ENCODE data around the gene NACA.
"Not testable (repeated sequence)": the region's sequence is repeated elsewhere in the genome, so short reads cannot be mapped to it uniquely, and the experiment has no call there.

The NACA gene

DNA sequence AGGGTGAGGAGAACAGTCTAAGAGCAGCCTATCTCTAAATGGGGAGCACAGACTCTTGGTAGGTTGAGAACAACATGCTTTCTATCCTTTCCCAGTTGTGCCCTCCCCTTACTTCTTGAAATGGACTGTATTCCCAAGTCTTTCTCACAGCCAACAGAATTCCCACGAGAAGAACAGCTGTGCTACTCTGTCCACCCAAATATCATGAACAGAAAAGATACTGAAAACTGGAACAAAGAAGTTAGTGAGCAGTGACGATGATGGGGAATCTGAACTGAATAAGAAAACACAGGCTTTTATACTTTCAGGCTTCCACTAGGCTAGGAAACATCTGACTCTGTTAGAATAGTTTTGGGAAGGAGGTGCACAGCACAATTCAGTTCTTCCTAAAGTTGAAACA lies 3.4 kb downstream of the NACA start:
- no peak for ATAC-seq (replicated peaks; ENCODE audit: extremely low read depth, poor library complexity, severe bottlenecking)
- Mint-ChIP-seq H3K27ac (ENCODE audit: low read depth) (peak overlapping the region; percentile 89), H3K27me3 (no peaks in the 10 kb centered on the region), H3K36me3 (ENCODE audit: insufficient read depth) (peaks cover 51% of the 10 kb centered on the region), H3K9me3 (no peaks in the 10 kb centered on the region), H3K4me3 (peak overlapping the region; percentile 99), H3K4me1 (peaks cover 83% of the 10 kb centered on the region)
- DNase-seq (ENCODE audit: low spot score in 2 of 2), result no peak

DNA sequence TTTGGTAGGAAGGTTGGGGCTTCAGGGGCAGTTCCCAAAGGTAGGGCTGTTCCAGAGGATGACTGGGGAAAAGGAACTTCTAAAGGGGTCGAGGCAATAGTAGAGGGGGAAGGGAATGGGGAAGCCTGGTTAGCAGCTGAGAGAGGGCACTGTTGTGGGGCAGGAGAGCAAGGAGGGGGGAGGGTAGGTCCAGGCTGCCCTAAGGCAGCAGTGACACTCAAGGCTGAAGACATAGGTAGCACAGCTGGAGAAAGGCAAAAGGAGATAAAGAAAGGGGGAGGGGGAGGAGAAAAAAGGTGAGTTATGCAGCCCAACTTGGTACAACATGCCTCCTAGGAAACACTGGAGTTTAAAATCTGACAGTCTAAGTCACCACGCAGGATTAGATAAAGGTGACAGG lies 3.9 kb downstream of the NACA start:
- Mint-ChIP-seq H3K4me1 (peaks cover 88% of the 10 kb centered on the region), H3K27me3 (no peaks in the 10 kb centered on the region), H3K36me3 (ENCODE audit: insufficient read depth) (peaks cover 52% of the 10 kb centered on the region), H3K27ac (ENCODE audit: low read depth) (peak overlapping the region; percentile 89), H3K4me3 (peak overlapping the region; percentile 44), H3K9me3 (no peaks in the 10 kb centered on the region)
- no peak for ATAC-seq (replicated peaks; ENCODE audit: extremely low read depth, poor library complexity, severe bottlenecking)
- no peak for DNase-seq (ENCODE audit: low spot score in 2 of 2)

DNA sequence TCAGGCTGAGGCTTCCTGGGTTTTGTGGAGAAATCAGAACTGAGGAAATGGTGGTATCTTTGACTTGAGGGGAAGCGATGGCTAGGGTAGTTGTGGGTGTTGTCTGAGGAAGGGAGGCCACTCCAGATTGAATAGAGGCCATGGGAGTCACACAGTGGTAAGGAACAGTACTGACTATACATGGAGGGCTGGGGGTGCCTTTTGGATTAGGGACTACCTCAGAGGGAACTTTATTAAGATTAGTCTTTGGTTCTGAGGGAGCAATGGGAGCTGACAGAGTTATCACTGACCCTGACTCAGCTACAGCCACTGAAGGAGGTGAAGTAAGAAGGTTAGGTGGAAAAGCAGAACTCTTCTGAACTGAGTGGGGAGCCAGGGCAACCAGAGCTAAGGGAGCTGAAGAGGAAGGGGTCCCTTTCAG lies 4.4 kb downstream of the NACA start:
- H3K4me3 Mint-ChIP-seq, result peak overlapping the region; percentile 44
- H3K9me3 Mint-ChIP-seq, result no peaks in the 10 kb centered on the region
- no peak for ATAC-seq (replicated peaks; ENCODE audit: extremely low read depth, poor library complexity, severe bottlenecking)
- DNase-seq (ENCODE audit: low spot score in 2 of 2), result no peak
- peaks cover 51% of the 10 kb centered on the region for H3K36me3 Mint-ChIP-seq (ENCODE audit: insufficient read depth)
- no peaks in the 10 kb centered on the region for H3K27me3 Mint-ChIP-seq
- H3K4me1 Mint-ChIP-seq, result peaks cover 89% of the 10 kb centered on the region
- peak overlapping the region; percentile 89 for H3K27ac Mint-ChIP-seq (ENCODE audit: low read depth)

DNA sequence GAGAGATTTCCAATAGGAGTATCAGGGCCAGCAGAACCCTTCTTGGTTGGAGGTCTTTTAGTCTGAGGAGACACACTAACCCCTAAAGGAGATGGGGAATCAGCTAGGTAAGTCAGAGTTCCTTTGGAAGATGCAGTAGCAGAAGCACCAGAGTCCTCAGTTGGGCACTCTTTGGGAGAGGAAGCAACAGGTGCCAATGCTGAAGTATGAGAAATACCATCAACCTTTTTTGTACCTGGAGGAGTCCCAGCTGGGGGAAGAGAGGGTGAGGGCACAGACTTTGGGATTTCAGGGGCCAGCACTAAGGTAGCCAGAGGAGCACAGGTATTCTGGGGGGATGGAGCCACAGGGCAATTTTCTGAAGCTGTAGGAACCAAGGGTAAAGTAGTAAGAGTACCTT lies 6.0 kb downstream of the NACA start:
- peak overlapping the region; percentile 89 for H3K27ac Mint-ChIP-seq (ENCODE audit: low read depth)

DNA sequence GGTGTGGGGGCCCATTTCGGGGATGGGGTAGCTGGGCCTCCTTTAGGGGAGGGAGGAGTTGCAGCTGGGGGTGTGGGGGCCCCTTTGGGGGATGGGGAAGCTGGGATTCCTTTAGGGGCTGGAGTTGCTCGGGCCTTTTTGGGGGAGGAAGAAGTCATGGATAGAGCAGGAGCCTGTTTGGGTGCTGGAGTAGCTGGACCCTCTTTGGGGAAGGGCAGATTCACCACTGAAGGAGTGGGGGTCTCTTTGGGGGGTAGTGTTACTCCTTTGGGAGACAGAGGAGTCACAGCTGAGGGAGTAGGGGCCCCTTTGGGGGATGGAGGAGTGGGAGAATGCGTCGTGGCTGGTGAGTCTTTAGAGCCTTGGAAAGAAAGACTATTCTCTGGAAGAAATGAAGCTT lies 6.5 kb downstream of the NACA start:
- Mint-ChIP-seq H3K4me1 (peaks cover 73% of the 10 kb centered on the region), H3K4me3 (no peak overlapping the region), H3K9me3 (no peaks in the 10 kb centered on the region), H3K27me3 (no peaks in the 10 kb centered on the region), H3K36me3 (ENCODE audit: insufficient read depth) (peaks cover 58% of the 10 kb centered on the region), H3K27ac (ENCODE audit: low read depth) (peak overlapping the region; percentile 89)
- DNase-seq (ENCODE audit: low spot score in 2 of 2), result no peak
- no peak for ATAC-seq (replicated peaks; ENCODE audit: extremely low read depth, poor library complexity, severe bottlenecking)

More for the DNA sequence above, 6.0 kb downstream of the NACA start:
- Mint-ChIP-seq H3K36me3 (ENCODE audit: insufficient read depth) (peaks cover 57% of the 10 kb centered on the region), H3K4me3 (no peak overlapping the region), H3K4me1 (peaks cover 77% of the 10 kb centered on the region), H3K27me3 (no peaks in the 10 kb centered on the region), H3K9me3 (no peaks in the 10 kb centered on the region)
- ATAC-seq (replicated peaks; ENCODE audit: extremely low read depth, poor library complexity, severe bottlenecking), result no peak
- DNase-seq (ENCODE audit: low spot score in 2 of 2), result no peak

DNA sequence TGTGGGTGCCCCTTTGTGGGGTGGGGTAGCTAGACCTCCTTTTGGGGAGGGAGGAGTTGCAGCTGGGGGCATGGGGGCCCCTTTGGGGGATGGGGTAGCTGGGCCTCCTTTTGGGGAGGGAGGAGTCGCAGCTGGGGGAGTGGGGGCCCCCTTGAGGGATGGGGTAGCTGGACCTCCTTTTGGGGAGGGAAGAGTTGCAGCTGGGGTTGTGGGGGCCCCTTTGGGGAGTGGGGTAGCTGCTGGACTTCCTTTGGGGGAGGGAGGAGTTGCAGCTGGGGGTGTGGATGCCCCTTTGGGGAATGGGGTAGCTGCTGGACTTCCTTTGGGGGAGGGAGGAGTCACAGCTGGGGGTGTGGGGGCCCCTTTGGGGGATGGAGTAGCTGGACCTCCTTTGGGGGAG lies 7.0 kb downstream of the NACA start:
- no peak for DNase-seq (ENCODE audit: low spot score in 2 of 2)
- no peaks in the 10 kb centered on the region for H3K27me3 Mint-ChIP-seq
- H3K4me3 Mint-ChIP-seq, result no peak overlapping the region
- peaks cover 68% of the 10 kb centered on the region for H3K4me1 Mint-ChIP-seq
- no peak overlapping the region for H3K27ac Mint-ChIP-seq (ENCODE audit: low read depth)
- ATAC-seq (replicated peaks; ENCODE audit: extremely low read depth, poor library complexity, severe bottlenecking), result no peak
- H3K9me3 Mint-ChIP-seq, result no peaks in the 10 kb centered on the region
- H3K36me3 Mint-ChIP-seq (ENCODE audit: insufficient read depth), result peaks cover 60% of the 10 kb centered on the region

DNA sequence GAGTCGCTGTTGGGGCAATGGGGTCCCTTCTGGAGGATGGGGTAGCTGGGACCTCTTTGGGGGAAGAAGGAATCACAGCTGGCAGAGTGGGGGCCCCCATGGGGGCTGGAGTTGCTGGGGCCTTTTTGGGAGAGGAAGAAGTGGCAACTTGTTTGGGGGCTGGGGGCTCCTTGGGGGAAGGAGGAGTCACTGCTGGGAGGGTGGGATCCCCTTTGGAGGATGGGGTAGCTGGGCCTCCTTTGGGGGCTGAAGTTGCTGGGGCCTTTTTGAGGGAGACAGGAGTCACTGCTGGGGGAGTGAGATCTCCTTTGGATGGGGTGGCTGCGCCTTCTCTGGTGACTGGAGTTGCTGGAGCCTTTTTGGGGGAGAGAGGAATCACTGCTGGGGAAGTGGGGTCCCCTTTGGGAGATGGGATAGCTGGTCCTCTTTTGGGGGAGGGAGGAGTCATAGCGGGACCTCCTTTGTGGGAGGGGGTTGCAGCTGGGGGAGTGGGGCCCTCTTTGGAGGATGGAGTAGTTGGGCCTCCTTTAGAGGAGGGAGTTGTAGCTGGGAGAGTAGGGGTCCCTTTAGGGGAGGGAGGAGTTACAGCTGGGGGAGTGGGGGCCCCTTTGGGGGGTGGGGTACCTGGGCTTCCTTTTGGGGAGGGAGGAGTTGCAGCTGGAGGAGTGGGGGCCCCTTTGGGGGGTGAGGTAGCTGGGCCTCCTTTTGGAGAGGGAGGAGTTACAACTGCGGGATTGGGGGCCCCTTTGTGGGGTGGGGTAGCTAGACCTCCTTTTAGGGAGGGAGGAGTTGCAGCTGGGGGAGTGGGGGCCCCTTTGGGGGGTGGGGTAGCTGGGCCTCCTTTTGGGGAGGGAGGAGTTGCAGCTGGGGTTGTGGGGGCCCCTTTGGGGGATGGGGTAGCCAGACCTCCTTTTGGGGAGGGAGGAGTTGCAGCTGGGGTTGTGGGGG lies 7.9 kb downstream of the NACA start:
- H3K27me3 Mint-ChIP-seq, result no peaks in the 10 kb centered on the region
- H3K36me3 Mint-ChIP-seq (ENCODE audit: insufficient read depth), result peaks cover 60% of the 10 kb centered on the region
- peak overlapping the region; percentile 47 for H3K27ac Mint-ChIP-seq (ENCODE audit: low read depth)
- no peaks in the 10 kb centered on the region for H3K9me3 Mint-ChIP-seq
- H3K4me1 Mint-ChIP-seq, result peaks cover 58% of the 10 kb centered on the region
- no peak for DNase-seq (ENCODE audit: low spot score in 2 of 2)
- H3K4me3 Mint-ChIP-seq, result no peak overlapping the region
- no peak for ATAC-seq (replicated peaks; ENCODE audit: extremely low read depth, poor library complexity, severe bottlenecking)

DNA sequence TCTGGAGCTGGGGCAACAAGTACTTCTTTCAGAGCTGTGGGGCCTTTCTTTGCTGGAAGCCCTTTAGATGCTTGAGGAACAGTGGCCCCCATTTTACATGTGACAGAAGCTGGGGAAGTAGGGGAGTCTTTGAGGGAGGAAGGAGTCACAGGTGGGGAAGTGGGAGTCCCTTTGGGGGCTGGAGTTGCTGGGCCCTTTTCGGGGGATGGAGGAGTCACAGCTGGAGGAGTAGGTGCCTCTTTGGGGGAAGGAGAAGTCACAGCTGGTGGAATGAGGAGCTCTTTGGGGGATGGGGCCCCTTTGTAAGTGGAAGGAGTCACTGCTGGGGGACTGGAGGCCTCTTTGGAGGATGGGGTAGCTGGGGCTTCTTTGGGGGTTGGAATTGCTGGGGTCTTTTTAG lies 8.6 kb downstream of the NACA start:
- H3K4me3 Mint-ChIP-seq, result peak overlapping the region; percentile 3
- peaks cover 58% of the 10 kb centered on the region for H3K36me3 Mint-ChIP-seq (ENCODE audit: insufficient read depth)
- no peak for ATAC-seq (replicated peaks; ENCODE audit: extremely low read depth, poor library complexity, severe bottlenecking)
- no peaks in the 10 kb centered on the region for H3K27me3 Mint-ChIP-seq
- H3K9me3 Mint-ChIP-seq, result no peaks in the 10 kb centered on the region
- peak overlapping the region; percentile 47 for H3K27ac Mint-ChIP-seq (ENCODE audit: low read depth)
- no peak for DNase-seq (ENCODE audit: low spot score in 2 of 2)
- H3K4me1 Mint-ChIP-seq, result peaks cover 51% of the 10 kb centered on the region

DNA sequence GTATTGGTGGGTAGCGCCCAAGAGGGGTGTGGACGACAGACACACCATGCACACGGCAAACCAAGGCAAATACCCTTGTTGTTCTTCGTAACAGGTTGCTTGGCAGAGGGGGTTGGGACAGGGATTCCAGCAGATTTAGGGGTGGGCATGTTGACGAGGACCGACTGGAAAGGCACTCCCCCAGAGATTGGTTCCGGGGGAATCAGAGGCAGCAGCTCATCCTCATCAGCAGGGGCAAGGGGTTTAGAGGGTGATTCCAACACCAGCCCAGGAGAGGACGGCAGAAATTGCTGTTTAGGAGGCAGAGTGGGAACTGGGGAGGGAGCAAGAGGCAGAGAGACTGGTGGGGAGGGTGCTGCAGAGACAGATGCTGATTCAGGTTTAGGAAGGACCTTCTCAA lies 9.3 kb downstream of the NACA start:
- H3K27ac Mint-ChIP-seq (ENCODE audit: low read depth), result peak overlapping the region; percentile 47
- H3K9me3 Mint-ChIP-seq, result no peaks in the 10 kb centered on the region
- ATAC-seq (replicated peaks; ENCODE audit: extremely low read depth, poor library complexity, severe bottlenecking) (no peak), DNase-seq (ENCODE audit: low spot score in 2 of 2) (no peak)
- H3K27me3 Mint-ChIP-seq, result no peaks in the 10 kb centered on the region
- peaks cover 63% of the 10 kb centered on the region for H3K36me3 Mint-ChIP-seq (ENCODE audit: insufficient read depth)
- H3K4me1 Mint-ChIP-seq, result peaks cover 44% of the 10 kb centered on the region
- peak overlapping the region; percentile 22 for H3K4me3 Mint-ChIP-seq

DNA sequence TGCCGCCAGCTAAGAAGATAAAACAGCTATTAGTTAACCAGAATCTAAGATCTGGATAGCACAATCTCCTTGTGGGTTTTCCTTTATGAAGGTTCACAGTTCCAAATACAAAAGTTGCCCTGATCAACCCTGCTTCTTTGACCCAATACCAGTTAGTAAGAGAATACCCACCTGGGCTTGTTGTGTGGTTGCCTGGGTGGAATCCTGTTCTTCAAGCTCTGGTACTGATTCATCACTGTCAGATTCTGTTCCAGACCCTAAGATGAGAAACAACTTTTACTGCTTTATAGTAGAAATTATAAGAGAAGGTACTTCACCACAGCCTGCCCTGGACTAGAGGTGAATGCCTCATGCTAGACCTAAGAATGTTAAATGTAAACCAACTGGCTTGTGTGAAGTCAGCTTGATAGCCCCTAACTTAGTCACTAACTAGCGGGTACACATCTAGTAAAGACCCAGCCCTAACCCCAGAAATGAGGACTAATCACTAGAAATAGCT lies 10.6 kb downstream of the NACA start:
- H3K27ac Mint-ChIP-seq (ENCODE audit: low read depth), result no peak overlapping the region
- H3K4me1 Mint-ChIP-seq, result peaks cover 31% of the 10 kb centered on the region
- peaks cover 58% of the 10 kb centered on the region for H3K36me3 Mint-ChIP-seq (ENCODE audit: insufficient read depth)
- H3K9me3 Mint-ChIP-seq, result no peaks in the 10 kb centered on the region
- H3K27me3 Mint-ChIP-seq, result no peaks in the 10 kb centered on the region
- H3K4me3 Mint-ChIP-seq, result no peak overlapping the region
- ATAC-seq (replicated peaks; ENCODE audit: extremely low read depth, poor library complexity, severe bottlenecking) (no peak), DNase-seq (ENCODE audit: low spot score in 2 of 2) (no peak)

DNA sequence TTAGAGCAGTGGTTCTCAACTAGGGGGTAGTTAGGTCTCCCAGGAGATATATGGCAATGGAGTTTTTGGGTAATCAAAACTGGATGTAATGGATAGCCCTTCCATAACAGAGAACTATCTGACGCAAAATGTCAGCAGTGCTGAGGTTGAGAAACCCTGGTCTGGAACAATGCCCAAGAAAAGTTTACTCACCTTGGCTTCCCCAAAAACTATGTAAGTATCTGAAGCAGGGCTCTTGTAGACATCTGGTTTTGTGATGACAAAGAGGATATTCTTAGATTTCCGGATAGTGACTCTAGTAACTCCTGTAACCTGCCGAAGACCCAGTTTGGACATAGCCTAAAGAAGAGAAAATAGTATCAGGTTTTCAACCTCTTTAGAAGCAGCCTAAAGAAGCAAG lies 11.8 kb downstream of the NACA start:
- DNase-seq (ENCODE audit: low spot score in 2 of 2) (no peak), ATAC-seq (replicated peaks; ENCODE audit: extremely low read depth, poor library complexity, severe bottlenecking) (no peak)
- H3K36me3 Mint-ChIP-seq (ENCODE audit: insufficient read depth), result peaks cover 51% of the 10 kb centered on the region
- H3K9me3 Mint-ChIP-seq, result no peaks in the 10 kb centered on the region
- no peak overlapping the region for H3K4me3 Mint-ChIP-seq
- H3K4me1 Mint-ChIP-seq, result peaks cover 21% of the 10 kb centered on the region
- H3K27me3 Mint-ChIP-seq, result no peaks in the 10 kb centered on the region
- no peak overlapping the region for H3K27ac Mint-ChIP-seq (ENCODE audit: low read depth)

DNA sequence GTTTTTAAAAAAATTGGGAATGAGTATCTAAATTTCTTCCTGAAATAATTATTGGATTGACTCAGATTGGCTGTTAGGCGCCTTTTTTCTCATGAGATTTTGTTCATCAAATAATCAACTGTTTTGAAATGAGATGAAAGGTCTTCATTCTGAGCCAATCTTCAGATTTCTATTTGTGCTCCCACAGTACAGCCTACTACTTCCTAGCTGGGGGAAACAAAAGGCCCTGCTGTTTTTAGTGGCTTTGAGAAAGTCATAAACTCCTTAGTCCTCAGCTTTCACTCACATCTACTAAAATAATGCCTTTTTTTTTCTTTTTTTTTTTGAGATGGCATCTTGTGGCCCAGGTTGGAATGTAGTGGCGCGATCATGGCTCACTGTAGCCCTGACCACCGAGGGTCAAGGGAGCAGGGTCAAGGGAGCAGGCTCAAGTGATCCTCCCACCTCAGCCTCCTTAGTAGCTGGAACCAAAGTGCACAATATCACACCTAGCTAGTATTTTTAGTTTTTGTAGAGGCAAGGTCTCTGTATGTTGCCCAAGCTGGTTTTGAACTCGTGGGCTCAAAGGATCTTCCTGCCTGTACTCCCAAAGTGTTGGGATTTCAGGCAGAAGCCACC lies 15.2 kb downstream of the NACA start:
- Mint-ChIP-seq H3K27me3 (no peaks in the 10 kb centered on the region), H3K9me3 (no peaks in the 10 kb centered on the region), H3K36me3 (ENCODE audit: insufficient read depth) (peaks cover 38% of the 10 kb centered on the region), H3K4me1 (no peaks in the 10 kb centered on the region), H3K27ac (ENCODE audit: low read depth) (peak overlapping the region; percentile 42), H3K4me3 (no peak overlapping the region)
- DNase-seq (ENCODE audit: low spot score in 2 of 2) (no peak), ATAC-seq (replicated peaks; ENCODE audit: extremely low read depth, poor library complexity, severe bottlenecking) (no peak)

DNA sequence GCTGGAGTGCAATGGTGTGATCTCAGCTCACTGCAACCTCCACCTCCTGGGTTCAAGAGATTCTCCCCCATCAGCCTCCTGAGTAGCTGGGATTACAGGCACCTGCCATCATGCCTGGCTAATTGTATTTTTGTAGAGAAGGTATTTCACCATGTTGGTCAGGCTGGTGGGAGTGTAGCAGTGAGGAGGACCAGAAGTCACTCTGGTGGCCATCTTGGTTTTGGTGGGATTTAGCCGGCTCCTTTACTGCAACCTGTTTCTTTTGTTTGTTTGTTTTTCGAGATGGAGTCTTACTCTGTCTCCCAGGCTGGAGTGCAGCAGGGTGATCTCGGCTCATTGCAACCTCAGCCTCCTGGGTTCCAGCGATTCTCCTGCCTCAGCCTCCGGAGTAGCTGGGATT lies 20.6 kb downstream of the NACA start:
- not testable (repeated sequence) for H3K36me3 Mint-ChIP-seq (ENCODE audit: insufficient read depth); H3K27ac Mint-ChIP-seq (ENCODE audit: low read depth); DNase-seq (ENCODE audit: low spot score in 2 of 2); H3K4me1 Mint-ChIP-seq; ATAC-seq (replicated peaks; ENCODE audit: extremely low read depth, poor library complexity, severe bottlenecking); H3K4me3 Mint-ChIP-seq; H3K9me3 Mint-ChIP-seq; H3K27me3 Mint-ChIP-seq

All from central memory CD8-positive, alpha-beta T cell (primary cell).